Type B pancreatic cell (in vitro differentiated cells): ENCODE measurements around the gene TRIM7. TPM values are rescaled to one million over a fixed set of nuclear protein-coding genes. Genes with fewer than 3 reads are reported as not detected.

Source experiments
- microRNA-seq: library from miRNA; unstranded; fragments of <30 nt; microRNA quantifications from one replicate; pipeline ENCODE4, GENCODE V29; 2020
- total RNA-seq: library from RNA; stranded (reverse); gene quantifications from 2 replicates; pipeline ENCODE4 v1.2.1, GENCODE V29; 2021; ENCODE audit warnings: low replicate concordance

The TRIM7 gene
- total RNA-seq, 1 donor from 2014 or later: 0.58 TPM

Small RNA genes lying within 50 kb of the gene (microRNA-seq; reads per million reads assigned to microRNA genes)
- gene MIR4638: not detected

Other genes with a start within 250 kb of the TRIM7 start
- 0.82 and 2.7 TPM in 2 replicates for gene BTNL3, start 216.3 kb downstream of the TRIM7 start, total RNA-seq
- 0.19 and 0.39 TPM in 2 replicates for gene BTNL9, start 164.9 kb downstream of the TRIM7 start, total RNA-seq
- not detected in 2 replicates for gene OR2V1, start 74.0 kb downstream of the TRIM7 start, total RNA-seq
- not detected in 2 replicates for gene OR2V2, start 57.6 kb downstream of the TRIM7 start, total RNA-seq
- 22.1 and 31.2 TPM in 2 replicates for gene TRIM41, start 18.1 kb upstream of the TRIM7 start, total RNA-seq
- 1,864 and 2,055 TPM in 2 replicates for gene RACK1, start 38.7 kb upstream of the TRIM7 start, total RNA-seq
- gene TRIM52, start 55.9 kb upstream of the TRIM7 start, total RNA-seq: 10.1 and 14.1 TPM in 2 replicates
- gene OR4F3, start 162.1 kb upstream of the TRIM7 start, total RNA-seq: not detected in 2 replicates